GM12872 (cell line): ENCODE results near the gene SORT1.

Experiments
- CTCF ChIP-seq: IDR thresholded peaks from 3 replicates; pipeline ENCODE4 v1.5.1; 2011; ENCODE audit warnings: low read depth, mild to moderate bottlenecking, low read length, moderate library complexity; ENCODE audit not compliant: insufficient read depth

The SORT1 gene

GRCh38 chr1:109432336-109432735 is 34.6 kb upstream of the SORT1 start:
- no peak for TF ChIP-seq CTCF

GRCh38 chr1:109427171-109427467 is 29.4 kb upstream of the SORT1 start:
- TF ChIP-seq CTCF: no peak

GRCh38 chr1:109426281-109427170 is 28.8 kb upstream of the SORT1 start, which contains the start of gene PSMA5:
Gene PSMA5, minus strand, starts transcription at chr1:109426448. Its CDS starts 118 bp downstream, at chr1:109426330.
- TF ChIP-seq CTCF: no peak

- no peak for TF ChIP-seq CTCF
These were observed 27.9 kb upstream of the SORT1 start for GRCh38 chr1:109425391-109426280.

GRCh38 chr1:109423498-109423897 is 25.8 kb upstream of the SORT1 start:
- no peak for TF ChIP-seq CTCF

GRCh38 chr1:109412551-109412950 is 14.8 kb upstream of the SORT1 start:
- TF ChIP-seq CTCF: no peak

GRCh38 chr1:109404838-109405237 is 7.1 kb upstream of the SORT1 start:
- TF ChIP-seq CTCF: no peak
